ENCODE measurements around the gene UPF3B.
A peak's percentile ranks its signal among the peaks of the same experiment; 100 is the strongest.

The UPF3B gene

GRCh38 chrX:119784747-119785446, 67.9 kb downstream of the UPF3B start:
- TF ChIP-seq, protein P1, sequence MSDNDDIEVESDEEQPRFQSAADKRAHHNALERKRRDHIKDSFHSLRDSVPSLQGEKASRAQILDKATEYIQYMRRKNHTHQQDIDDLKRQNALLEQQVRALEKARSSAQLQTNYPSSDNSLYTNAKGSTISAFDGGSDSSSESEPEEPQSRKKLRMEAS (IDR thresholded peaks at IDR 0.05; ENCODE audit: low read depth, low read length): no peak
- TF ChIP-seq, protein P2, sequence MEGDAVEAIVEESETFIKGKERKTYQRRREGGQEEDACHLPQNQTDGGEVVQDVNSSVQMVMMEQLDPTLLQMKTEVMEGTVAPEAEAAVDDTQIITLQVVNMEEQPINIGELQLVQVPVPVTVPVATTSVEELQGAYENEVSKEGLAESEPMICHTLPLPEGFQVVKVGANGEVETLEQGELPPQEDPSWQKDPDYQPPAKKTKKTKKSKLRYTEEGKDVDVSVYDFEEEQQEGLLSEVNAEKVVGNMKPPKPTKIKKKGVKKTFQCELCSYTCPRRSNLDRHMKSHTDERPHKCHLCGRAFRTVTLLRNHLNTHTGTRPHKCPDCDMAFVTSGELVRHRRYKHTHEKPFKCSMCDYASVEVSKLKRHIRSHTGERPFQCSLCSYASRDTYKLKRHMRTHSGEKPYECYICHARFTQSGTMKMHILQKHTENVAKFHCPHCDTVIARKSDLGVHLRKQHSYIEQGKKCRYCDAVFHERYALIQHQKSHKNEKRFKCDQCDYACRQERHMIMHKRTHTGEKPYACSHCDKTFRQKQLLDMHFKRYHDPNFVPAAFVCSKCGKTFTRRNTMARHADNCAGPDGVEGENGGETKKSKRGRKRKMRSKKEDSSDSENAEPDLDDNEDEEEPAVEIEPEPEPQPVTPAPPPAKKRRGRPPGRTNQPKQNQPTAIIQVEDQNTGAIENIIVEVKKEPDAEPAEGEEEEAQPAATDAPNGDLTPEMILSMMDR (IDR thresholded peaks at IDR 0.05; ENCODE audit: low read depth, low read length): peak; percentile 59
- TF ChIP-seq MYC (IDR thresholded peaks at IDR 0.05; ENCODE audit: low read depth, low read length) (no peak), POLR2A (IDR thresholded peaks at IDR 0.05; ENCODE audit: extremely low read depth, insufficient read length) (no peak)
- peak overlapping the region; percentile 21 for H3K4me3 ChIP-seq (ENCODE audit: low read depth, low read length)
- DNase-seq (ENCODE audit: low read depth): peak; percentile 68
